HG02885 (cell line): ENCODE data around the gene IRAK1.
"Not testable (repeated sequence)": the region's sequence is repeated elsewhere in the genome, so short reads cannot be mapped to it uniquely, and the experiment has no call there.

Experiments
- ATAC-seq: cut with Tn5 transposase; IDR thresholded peaks from one replicate; pipeline ENCODE4 v1.9.1; 2021; ENCODE audit warnings: mild to moderate bottlenecking; ENCODE audit not compliant: unreplicated experiment, poor library complexity

The IRAK1 gene

GRCh38 chrX:154004315-154004714, 15.4 kb downstream of the IRAK1 start:
- ATAC-seq, result no peak

GRCh38 chrX:154002215-154002719, 17.4 kb downstream of the IRAK1 start:
- no peak for ATAC-seq

GRCh38 chrX:154000051-154000450, 19.7 kb downstream of the IRAK1 start:
- ATAC-seq, result no peak

GRCh38 chrX:153999359-154000037, 20.2 kb downstream of the IRAK1 start:
- ATAC-seq, result no peak

- ATAC-seq, result no peak
Observed at GRCh38 chrX:153995504-153995903, 24.2 kb downstream of the IRAK1 start.

GRCh38 chrX:153994398-153994797, 25.3 kb downstream of the IRAK1 start:
- ATAC-seq, result not testable (repeated sequence)

GRCh38 chrX:153993978-153994377, 25.7 kb downstream of the IRAK1 start:
- ATAC-seq, result no peak

GRCh38 chrX:153993079-153993478, 26.6 kb downstream of the IRAK1 start:
- no peak for ATAC-seq

GRCh38 chrX:153992180-153992579, 27.5 kb downstream of the IRAK1 start:
- no peak for ATAC-seq

GRCh38 chrX:153991013-153991580, 28.6 kb downstream of the IRAK1 start:
- no peak for ATAC-seq

- no peak for ATAC-seq
Observed at GRCh38 chrX:153989973-153990655, 29.6 kb downstream of the IRAK1 start.

- no peak for ATAC-seq
Observed at GRCh38 chrX:153988493-153988892, 31.2 kb downstream of the IRAK1 start.

GRCh38 chrX:153984351-153985178, 35.1 kb downstream of the IRAK1 start:
- no peak for ATAC-seq

- no peak for ATAC-seq
Observed at GRCh38 chrX:153983321-153983801, 36.3 kb downstream of the IRAK1 start.

- ATAC-seq, result no peak
Observed at GRCh38 chrX:153981771-153982533, 37.8 kb downstream of the IRAK1 start.

GRCh38 chrX:153981231-153981630, 38.5 kb downstream of the IRAK1 start:
- no peak for ATAC-seq

GRCh38 chrX:153980394-153980793, 39.3 kb downstream of the IRAK1 start:
- ATAC-seq, result not testable (repeated sequence)

GRCh38 chrX:153974726-153975286, 44.9 kb downstream of the IRAK1 start:
- ATAC-seq, result no peak

GRCh38 chrX:153974003-153974725, 45.5 kb downstream of the IRAK1 start:
- no peak for ATAC-seq
